ENCODE data around the gene CELF3. TPM values are rescaled to one million over a fixed set of nuclear protein-coding genes. Genes with fewer than 3 reads are reported as not detected.

CELF3 gene
- total and polyA plus RNA-seq, 2 donors (not counting 1 experiment from before 2014, with no cell fraction given): not detected

DNA sequence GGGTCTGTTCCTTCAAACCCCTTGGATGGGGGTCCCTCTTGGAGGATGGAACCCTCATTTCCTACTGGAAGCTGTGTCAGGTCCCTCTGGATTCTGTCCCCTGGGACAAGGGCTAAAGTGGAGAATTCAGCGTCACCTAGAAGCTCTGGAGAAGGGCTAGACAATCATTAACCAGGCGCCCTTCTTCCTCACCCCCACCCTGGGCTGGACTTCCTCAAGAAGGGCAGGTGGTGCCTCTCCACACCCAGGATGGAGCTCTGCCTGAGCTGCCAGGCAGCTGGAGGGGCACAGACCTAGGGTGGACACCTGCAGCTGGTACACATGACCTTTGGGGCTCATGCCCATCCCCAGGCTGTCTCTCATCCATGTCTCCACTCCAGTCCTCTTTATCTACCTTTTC lies 3.6 kb downstream of the CELF3 start:
- no peaks in the 10 kb centered on the region for H3K36me3 ChIP-seq (replicated peaks in 1 of 2; ENCODE audit: control extremely low read depth in 1 of 2, control insufficient read depth in 1 of 2, extremely low read depth in 1 of 2, insufficient read depth in 2 of 2, low read length in 1 of 2)
- H3K4me2 ChIP-seq (replicated peaks; ENCODE audit: low read depth, low read length, poor library complexity, severe bottlenecking): no peak overlapping the region
- peaks cover 5 to 8% of the 10 kb centered on the region in 2 donors for H3K4me1 ChIP-seq (ENCODE audit: control insufficient read depth in 2 of 2, insufficient read depth in 2 of 2, low read length in 2 of 2)
- H3K9ac ChIP-seq (ENCODE audit: low read length): no peak overlapping the region
- no peak for DNase-seq
- TF ChIP-seq, protein P1, sequence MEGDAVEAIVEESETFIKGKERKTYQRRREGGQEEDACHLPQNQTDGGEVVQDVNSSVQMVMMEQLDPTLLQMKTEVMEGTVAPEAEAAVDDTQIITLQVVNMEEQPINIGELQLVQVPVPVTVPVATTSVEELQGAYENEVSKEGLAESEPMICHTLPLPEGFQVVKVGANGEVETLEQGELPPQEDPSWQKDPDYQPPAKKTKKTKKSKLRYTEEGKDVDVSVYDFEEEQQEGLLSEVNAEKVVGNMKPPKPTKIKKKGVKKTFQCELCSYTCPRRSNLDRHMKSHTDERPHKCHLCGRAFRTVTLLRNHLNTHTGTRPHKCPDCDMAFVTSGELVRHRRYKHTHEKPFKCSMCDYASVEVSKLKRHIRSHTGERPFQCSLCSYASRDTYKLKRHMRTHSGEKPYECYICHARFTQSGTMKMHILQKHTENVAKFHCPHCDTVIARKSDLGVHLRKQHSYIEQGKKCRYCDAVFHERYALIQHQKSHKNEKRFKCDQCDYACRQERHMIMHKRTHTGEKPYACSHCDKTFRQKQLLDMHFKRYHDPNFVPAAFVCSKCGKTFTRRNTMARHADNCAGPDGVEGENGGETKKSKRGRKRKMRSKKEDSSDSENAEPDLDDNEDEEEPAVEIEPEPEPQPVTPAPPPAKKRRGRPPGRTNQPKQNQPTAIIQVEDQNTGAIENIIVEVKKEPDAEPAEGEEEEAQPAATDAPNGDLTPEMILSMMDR (IDR thresholded peaks at IDR 0.05): no peak
- no peak for TF ChIP-seq EZH2 (IDR thresholded peaks at IDR 0.05; ENCODE audit: borderline replicate concordance, insufficient read depth, low read depth, low read length, poor library complexity, severe bottlenecking)
- peaks cover 0 to 35% (median 15%) of the 10 kb centered on the region in 4 experiments for H3K27me3 ChIP-seq (replicated peaks in 1 of 4; ENCODE audit: control extremely low read depth in 1 of 4, control insufficient read depth in 3 of 4, insufficient read depth in 4 of 4, low read length in 3 of 4)
- Mint-ChIP-seq H3K4me1 (peaks cover 11% of the 10 kb centered on the region), H3K27ac (no peak overlapping the region), H3K27me3 (peaks cover 59% of the 10 kb centered on the region), H3K9me3 (ENCODE audit: insufficient read depth) (no peaks in the 10 kb centered on the region), H3K4me3 (no peak overlapping the region)
- CTCF ChIA-PET: no interaction called here
- no peak overlapping the region for H3K4me3 ChIP-seq (ENCODE audit: control extremely low read depth in 1 of 5, extremely low read depth in 1 of 5, insufficient read depth in 1 of 5, low read depth in 2 of 5, low read length in 4 of 5)
- no peak overlapping the region for H2AFZ ChIP-seq (ENCODE audit: insufficient read depth, low read depth, low read length, poor library complexity, severe bottlenecking)
- POLR2A ChIA-PET: no interaction called here
- H3K9me3 ChIP-seq (ENCODE audit: control extremely low read depth in 1 of 3, control insufficient read depth in 2 of 3, insufficient read depth in 1 of 3, low read length in 2 of 3): peaks cover 0 to 10% (median 0%) of the 10 kb centered on the region in 3 donors
- ATAC-seq (ENCODE audit: low read depth): no peak
- intact Hi-C loops (cut with micrococcal nuclease): no loop called here
- no peak overlapping the region for H3K27ac ChIP-seq (ENCODE audit: low read length in 2 of 2)
- no peaks in the 10 kb centered on the region for H4K20me1 ChIP-seq (ENCODE audit: control insufficient read depth, insufficient read depth, low read length, poor library complexity, severe bottlenecking)
- WGBS (ENCODE audit: insufficient coverage): 100% methylated on average over 2 of the region's 2 CpGs
- no peaks in the 10 kb centered on the region for H3K79me2 ChIP-seq (ENCODE audit: control insufficient read depth, insufficient read depth, low read length)

DNA sequence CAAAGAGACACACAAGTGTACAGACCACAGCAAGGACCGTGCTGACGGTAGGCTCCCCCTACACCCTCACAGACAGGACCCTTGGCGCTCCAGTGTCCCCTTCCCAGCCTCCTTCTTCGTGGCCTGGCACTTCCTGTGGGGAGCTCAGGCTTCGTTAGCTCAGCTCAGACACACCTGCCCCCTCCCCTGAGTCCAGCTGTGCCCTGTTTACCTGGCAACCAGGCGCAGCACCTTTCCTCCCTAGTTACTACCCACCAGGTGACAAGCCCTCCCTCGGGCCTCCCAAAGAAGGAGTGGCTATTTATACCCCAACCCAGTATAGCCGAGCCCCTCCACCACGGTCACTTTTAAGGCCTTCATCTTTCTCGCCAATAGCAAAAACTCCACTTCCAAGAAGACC lies 4.7 kb downstream of the CELF3 start:
- no peak for TF ChIP-seq EZH2 (IDR thresholded peaks at IDR 0.05; ENCODE audit: borderline replicate concordance, insufficient read depth, low read depth, low read length, poor library complexity, severe bottlenecking)
- TF ChIP-seq, protein P1 (IDR thresholded peaks at IDR 0.05): no peak
- no peak for DNase-seq
- Histone ChIP-seq H3K4me2 (replicated peaks; ENCODE audit: low read depth, low read length, poor library complexity, severe bottlenecking) (no peak overlapping the region), H3K36me3 (replicated peaks in 1 of 2; ENCODE audit: control extremely low read depth in 1 of 2, control insufficient read depth in 1 of 2, extremely low read depth in 1 of 2, insufficient read depth in 2 of 2, low read length in 1 of 2) (no peaks in the 10 kb centered on the region), H4K20me1 (ENCODE audit: control insufficient read depth, insufficient read depth, low read length, poor library complexity, severe bottlenecking) (no peaks in the 10 kb centered on the region), H3K9me3 (ENCODE audit: control extremely low read depth in 1 of 3, control insufficient read depth in 2 of 3, insufficient read depth in 1 of 3, low read length in 2 of 3) (peaks cover 0 to 5% (median 0%) of the 10 kb centered on the region in 3 donors), H3K27ac (ENCODE audit: low read length in 2 of 2) (no peak overlapping the region), H3K4me1 (ENCODE audit: control insufficient read depth in 2 of 2, insufficient read depth in 2 of 2, low read length in 2 of 2) (peaks cover 3 to 4% of the 10 kb centered on the region in 2 donors), H3K79me2 (ENCODE audit: control insufficient read depth, insufficient read depth, low read length) (no peaks in the 10 kb centered on the region), H3K27me3 (replicated peaks in 1 of 4; ENCODE audit: control extremely low read depth in 1 of 4, control insufficient read depth in 3 of 4, insufficient read depth in 4 of 4, low read length in 3 of 4) (peaks cover 0 to 25% (median 10%) of the 10 kb centered on the region in 4 experiments), H2AFZ (ENCODE audit: insufficient read depth, low read depth, low read length, poor library complexity, severe bottlenecking) (no peak overlapping the region), H3K4me3 (ENCODE audit: control extremely low read depth in 1 of 5, extremely low read depth in 1 of 5, insufficient read depth in 1 of 5, low read depth in 2 of 5, low read length in 4 of 5) (no peak overlapping the region), H3K9ac (ENCODE audit: low read length) (no peak overlapping the region)
- Mint-ChIP-seq H3K4me3 (no peak overlapping the region), H3K27ac (no peak overlapping the region), H3K4me1 (peaks cover 4% of the 10 kb centered on the region), H3K9me3 (ENCODE audit: insufficient read depth) (no peaks in the 10 kb centered on the region), H3K27me3 (peaks cover 49% of the 10 kb centered on the region)
- intact Hi-C loops (cut with micrococcal nuclease): no loop called here
- WGBS (ENCODE audit: insufficient coverage): 66% methylated on average over 10 of the region's 10 CpGs
- ChIA-PET CTCF (no interaction called here), POLR2A (no interaction called here)
- no peak for ATAC-seq (ENCODE audit: low read depth)
